ENCODE data around the gene OR6C75. TPM values are rescaled to one million over a fixed set of nuclear protein-coding genes. Genes with fewer than 3 reads are reported as not detected.
A peak's percentile ranks its signal among the peaks of the same experiment; 100 is the strongest.
"Not testable (repeated sequence)": the region's sequence is repeated elsewhere in the genome, so short reads cannot be mapped to it uniquely, and the experiment has no call there.

The OR6C75 gene
- total and polyA plus RNA-seq, 2 experiments from 2014 or later, result not detected

DNA sequence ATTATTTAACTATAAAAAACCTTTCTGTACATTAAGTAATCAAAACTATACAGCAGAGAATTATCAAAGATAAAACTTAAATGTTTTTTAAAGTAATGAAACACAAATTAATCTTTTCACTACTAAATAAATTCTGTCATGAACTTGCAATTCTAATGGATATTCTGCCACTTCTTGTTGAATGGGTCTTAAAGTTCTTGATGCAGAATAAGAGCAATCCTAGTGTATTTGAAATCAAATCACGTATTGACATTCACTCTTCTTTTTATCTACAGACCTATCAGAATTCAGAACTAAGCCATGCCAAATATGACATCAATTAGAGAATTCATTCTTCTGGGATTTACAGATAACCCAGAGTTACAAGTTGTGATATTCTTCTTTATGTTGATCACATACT lies 37.5 kb downstream of the OR6C75 start, which contains the start of gene OR6C65:
TSS of gene OR6C65 (plus strand) at position 301 of the 400 bp plus-strand sequence. CDS start at position 301, 0 bp downstream.
- no peak for TF ChIP-seq CTCF (IDR thresholded peaks at IDR 0.05; ENCODE audit: low read depth, low read length)
- Histone ChIP-seq H3K27me3 (no peaks in the 10 kb centered on the region), H3K4me1 (ENCODE audit: low read depth) (no peaks in the 10 kb centered on the region), H3K27ac (no peak within 1 kb of the TSS), H3K36me3 (no peaks in the 10 kb centered on the region), H3K9me3 (ENCODE audit: low read depth) (no peaks in the 10 kb centered on the region), H3K4me3 (no peak within 1 kb of the TSS)
- DNase-seq (ENCODE audit: low read depth in 1 of 2, low spot score in 1 of 2), result no peak

GRCh38 chr12:55407866-55408265 lies 45.1 kb downstream of the OR6C75 start:
- H3K4me1 ChIP-seq (ENCODE audit: low read depth), result no peaks in the 10 kb centered on the region
- H3K36me3 ChIP-seq, result no peaks in the 10 kb centered on the region
- no peak for TF ChIP-seq CTCF (IDR thresholded peaks at IDR 0.05; ENCODE audit: low read depth, low read length)
- no peaks in the 10 kb centered on the region for H3K27me3 ChIP-seq
- DNase-seq (ENCODE audit: low read depth in 1 of 2, low spot score in 1 of 2), result no peak
- no peaks in the 10 kb centered on the region for H3K9me3 ChIP-seq (ENCODE audit: low read depth)
- no peak overlapping the region for H3K4me3 ChIP-seq
- no peak overlapping the region for H3K27ac ChIP-seq

- H3K27me3 ChIP-seq; H3K4me3 ChIP-seq; H3K4me1 ChIP-seq (ENCODE audit: low read depth); H3K9me3 ChIP-seq (ENCODE audit: low read depth); DNase-seq (ENCODE audit: low read depth in 1 of 2, low spot score in 1 of 2); H3K27ac ChIP-seq; H3K36me3 ChIP-seq: not testable (repeated sequence)
Observed at GRCh38 chr12:55409133-55409532, 46.4 kb downstream of the OR6C75 start.

- not testable (repeated sequence) for H3K27me3 ChIP-seq; H3K36me3 ChIP-seq; H3K4me1 ChIP-seq (ENCODE audit: low read depth); H3K4me3 ChIP-seq; DNase-seq (ENCODE audit: low read depth in 1 of 2, low spot score in 1 of 2); H3K27ac ChIP-seq; H3K9me3 ChIP-seq (ENCODE audit: low read depth)
Observed at GRCh38 chr12:55412138-55412537, 49.4 kb downstream of the OR6C75 start.

GRCh38 chr12:55413498-55414388 lies 51.0 kb downstream of the OR6C75 start:
- H3K4me3 ChIP-seq; DNase-seq (ENCODE audit: low read depth in 1 of 2, low spot score in 1 of 2); H3K27ac ChIP-seq; H3K36me3 ChIP-seq; H3K9me3 ChIP-seq (ENCODE audit: low read depth); H3K27me3 ChIP-seq; H3K4me1 ChIP-seq (ENCODE audit: low read depth): not testable (repeated sequence)

DNA sequence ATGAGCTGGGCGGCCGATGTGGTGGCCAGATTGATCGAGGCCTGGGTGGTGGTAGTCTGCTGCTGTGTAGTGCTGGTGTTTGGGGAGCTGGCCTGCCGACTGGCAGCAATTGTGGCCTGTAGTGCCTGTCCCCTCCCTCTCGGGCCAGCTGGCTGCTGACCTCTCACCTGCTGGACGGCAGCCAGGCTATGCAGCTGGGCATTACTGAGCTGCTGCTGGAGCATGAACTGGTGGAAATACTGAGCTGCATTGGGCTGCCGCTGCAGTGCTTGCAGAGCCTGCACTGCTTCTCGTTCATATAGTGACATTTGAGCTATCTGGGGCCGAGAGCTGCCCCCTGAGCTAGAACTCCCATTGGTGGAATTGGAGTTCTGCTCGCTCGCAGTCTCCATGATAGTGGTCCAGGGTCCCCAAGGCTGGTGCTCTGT lies 51.6 kb downstream of the OR6C75 start:
- H3K36me3 ChIP-seq; H3K27ac ChIP-seq; DNase-seq (ENCODE audit: low read depth in 1 of 2, low spot score in 1 of 2); H3K9me3 ChIP-seq (ENCODE audit: low read depth); H3K4me1 ChIP-seq (ENCODE audit: low read depth); H3K27me3 ChIP-seq; H3K4me3 ChIP-seq: not testable (repeated sequence)

DNA sequence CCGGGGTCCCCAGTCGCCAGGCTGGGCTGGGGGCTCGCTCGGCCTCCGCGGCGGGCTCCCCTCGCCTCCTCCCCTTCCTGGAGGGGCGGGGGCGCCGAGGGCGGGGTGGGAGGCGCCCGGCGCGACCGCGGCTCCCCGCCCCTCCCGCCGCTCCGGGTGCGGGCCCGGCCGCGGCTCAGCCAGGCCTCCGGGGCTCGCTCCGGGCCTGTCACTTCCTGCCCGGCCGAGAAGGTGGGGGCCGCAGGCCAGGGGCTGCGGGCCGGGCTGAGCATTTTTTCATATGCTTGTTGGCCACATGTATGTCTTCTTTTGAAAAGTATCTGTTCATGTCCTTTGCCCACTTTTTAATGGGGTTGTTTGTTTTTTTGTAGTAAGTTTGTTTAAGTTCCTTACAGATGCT lies 52.1 kb downstream of the OR6C75 start:
- not testable (repeated sequence) for H3K27me3 ChIP-seq; H3K9me3 ChIP-seq (ENCODE audit: low read depth); H3K36me3 ChIP-seq; H3K27ac ChIP-seq; H3K4me1 ChIP-seq (ENCODE audit: low read depth); H3K4me3 ChIP-seq
- peak in 1 of 2 donors; percentile 0 for DNase-seq (ENCODE audit: low read depth in 1 of 2, low spot score in 1 of 2)

DNA sequence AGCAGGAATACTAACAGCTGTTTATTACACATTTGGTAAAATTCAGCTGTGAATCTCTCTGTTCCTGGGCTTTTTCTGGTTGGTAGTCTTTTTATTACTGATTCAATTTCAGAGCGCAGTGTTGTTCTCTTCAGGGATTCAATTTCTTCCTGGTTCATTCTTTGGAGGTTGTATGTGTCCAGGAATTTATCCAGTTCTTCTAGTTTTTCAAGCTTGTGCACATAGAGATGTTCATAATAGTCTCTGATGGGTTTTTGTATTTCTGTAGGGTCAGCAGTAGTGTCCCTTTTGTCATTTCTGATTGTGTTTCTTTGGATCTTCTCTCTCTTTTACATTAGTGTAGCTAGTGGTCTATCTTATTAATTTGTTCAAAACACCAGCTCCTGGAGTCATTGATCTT lies 54.2 kb downstream of the OR6C75 start:
- DNase-seq (ENCODE audit: low read depth in 1 of 2, low spot score in 1 of 2), result no peak
- Histone ChIP-seq H3K27me3 (no peaks in the 10 kb centered on the region), H3K4me3 (no peak overlapping the region), H3K4me1 (ENCODE audit: low read depth) (no peaks in the 10 kb centered on the region), H3K36me3 (no peaks in the 10 kb centered on the region), H3K27ac (no peak overlapping the region), H3K9me3 (ENCODE audit: low read depth) (no peaks in the 10 kb centered on the region)
- TF ChIP-seq CTCF (IDR thresholded peaks at IDR 0.05; ENCODE audit: low read depth, low read length), result no peak

Other genes starting within 250 kb of the OR6C75 start
- not detected in 2 replicates for gene OR9K2, start 236.6 kb upstream of the OR6C75 start, total RNA-seq
- not detected in 2 replicates for gene OR9K2, start 236.6 kb upstream of the OR6C75 start, polyA plus RNA-seq
- not detected in 2 replicates for gene OR10A7, start 141.9 kb upstream of the OR6C75 start, total RNA-seq
- not detected in 2 replicates for gene OR10A7, start 141.9 kb upstream of the OR6C75 start, polyA plus RNA-seq
- gene OR6C74, start 118.4 kb upstream of the OR6C75 start, total RNA-seq, result not detected in 2 replicates
- not detected in 2 replicates for gene OR6C74, start 118.4 kb upstream of the OR6C75 start, polyA plus RNA-seq
- not detected in 2 replicates for gene OR6C6, start 66.4 kb upstream of the OR6C75 start, total RNA-seq
- gene OR6C6, start 66.4 kb upstream of the OR6C75 start, polyA plus RNA-seq, result not detected in 2 replicates
- gene OR6C1, start 48.6 kb upstream of the OR6C75 start, total RNA-seq, result not detected in 2 replicates
- not detected in 2 replicates for gene OR6C1, start 48.6 kb upstream of the OR6C75 start, polyA plus RNA-seq
- gene OR6C3, start 32.2 kb upstream of the OR6C75 start, total RNA-seq, result not detected in 2 replicates
- not detected in 2 replicates for gene OR6C3, start 32.2 kb upstream of the OR6C75 start, polyA plus RNA-seq
- not detected in 2 replicates for gene OR6C65, start 37.6 kb downstream of the OR6C75 start, total RNA-seq
- not detected in 2 replicates for gene OR6C65, start 37.6 kb downstream of the OR6C75 start, polyA plus RNA-seq
- not detected in 2 replicates for gene OR6C76, start 63.3 kb downstream of the OR6C75 start, total RNA-seq
- not detected in 2 replicates for gene OR6C76, start 63.3 kb downstream of the OR6C75 start, polyA plus RNA-seq
- not detected in 2 replicates for gene OR6C2, start 81.1 kb downstream of the OR6C75 start, total RNA-seq
- gene OR6C2, start 81.1 kb downstream of the OR6C75 start, polyA plus RNA-seq, result not detected in 2 replicates
- not detected in 2 replicates for gene OR6C70, start 107.2 kb downstream of the OR6C75 start, total RNA-seq
- not detected in 2 replicates for gene OR6C70, start 107.2 kb downstream of the OR6C75 start, polyA plus RNA-seq
- gene OR6C68, start 129.4 kb downstream of the OR6C75 start, total RNA-seq, result not detected in 2 replicates
- gene OR6C68, start 129.4 kb downstream of the OR6C75 start, polyA plus RNA-seq, result not detected in 2 replicates
- not detected in 2 replicates for gene OR6C4, start 186.6 kb downstream of the OR6C75 start, total RNA-seq
- not detected in 2 replicates for gene OR6C4, start 186.6 kb downstream of the OR6C75 start, polyA plus RNA-seq
- gene OR2AP1, start 209.5 kb downstream of the OR6C75 start, total RNA-seq, result not detected in 2 replicates
- gene OR2AP1, start 209.5 kb downstream of the OR6C75 start, polyA plus RNA-seq, result not detected in 2 replicates